Gastrocnemius medialis (tissue), 4 donors: Measurements from ENCODE around the gene SLC38A9. TPM values are rescaled to one million over a fixed set of nuclear protein-coding genes. Genes with fewer than 3 reads are reported as not detected.
A peak's percentile ranks its signal among the peaks of the same experiment; 100 is the strongest.

Source experiments
- ATAC-seq, 2 donors: fragments of 150-250 bp; one replicate each; pipeline ENCODE4 v1.9.1; 2016
- DNase-seq, 2 donors: peaks; one replicate each; pipeline ENCODE4 v3.0.0-alpha.2; 2019
- H3K27ac ChIP-seq, 4 donors: fragments of 200-600 bp; sonication (generic); 1 replicate in 1 of 4; 2 replicates in 3 of 4; pipeline ENCODE4 v1.5.1; 2016 to 2018; ENCODE audit warnings: mild to moderate bottlenecking in 2 of 4, moderate library complexity in 1 of 4
- H3K27me3 ChIP-seq, 3 donors: fragments of 200-600 bp; sonication (generic) in 2 of 3; 1 replicate in 1 of 3; 2 replicates in 2 of 3; pipeline versions ENCODE4 v1.5.1 to v1.6.0; 2016 to 2019; ENCODE audit warnings: mild to moderate bottlenecking in 1 of 3, moderate library complexity in 1 of 3
- H3K36me3 ChIP-seq, 2 donors: fragments of 200-600 bp; sonication (generic) in 1 of 2; one replicate each; pipeline ENCODE4 v1.5.1; 2017 to 2018
- H3K4me1 ChIP-seq, 2 donors: fragments of 200-600 bp; sonication (generic) in 1 of 2; one replicate each; pipeline ENCODE4 v1.5.1; 2016 to 2017; ENCODE audit warnings: mild to moderate bottlenecking in 2 of 2
- H3K4me3 ChIP-seq, 4 donors: fragments of 200-600 bp; sonication (generic) in 3 of 4; 1 replicate in 1 of 4; 2 replicates in 3 of 4; pipeline ENCODE4 v1.5.1; 2016 to 2019; ENCODE audit warnings: mild to moderate bottlenecking in 2 of 4
- H3K9me3 ChIP-seq, 3 donors: fragments of 200-600 bp; sonication (generic) in 2 of 3; 1 replicate in 1 of 3; 2 replicates in 2 of 3; pipeline ENCODE4 v1.5.1; 2016 to 2019
- POLR2A ChIP-seq, 2 donors: fragments of 450-650 bp; IDR thresholded peaks; one replicate each; pipeline ENCODE4 v1.6.1; 2017; ENCODE audit warnings: antibody characterized with exemption in 2 of 2, mild to moderate bottlenecking in 2 of 2, moderate library complexity in 2 of 2
- in situ Hi-C, 4 donors: fragments of 200-750 bp; cut with MboI; loops; one replicate each; pipeline versions ENCODE4 v1.15.0 to v1.8.0; 2017; ENCODE audit warnings: low sequenced_read_pairs in 4 of 4
- intact Hi-C: fragments of 100-400 bp; cut with DNase I; formaldehyde crosslinking; loops from one replicate; pipeline ENCODE4 v1.15.1; 2023; ENCODE audit warnings: low total_unique reads
- total RNA-seq, 4 donors: library from RNA; depleted of rRNA; stranded (reverse); fragments of >200 nt; gene quantifications; one replicate each; pipeline versions ENCODE4 v1.1.0 to v1.2.3, GENCODE V29; 2016
- TF ChIP-seq, protein P1 (sequence below), 5 experiments: fragments of 450-650 bp in 3 of 5; fragments of 200-600 bp in 2 of 5; sonication (generic) in 2 of 5; IDR thresholded peaks in 4 of 5; conservative IDR thresholded peaks in 1 of 5; 1 replicate in 4 of 5; 2 replicates in 1 of 5; pipeline ENCODE4 v1.5.1; 2016 to 2019; ENCODE audit warnings: antibody characterized with exemption in 5 of 5, mild to moderate bottlenecking in 3 of 5, moderate library complexity in 3 of 5

SLC38A9 gene
- total RNA-seq, 4 donors from 2014 or later, result 5.4 to 11.9 (median 10.2) TPM

DNA sequence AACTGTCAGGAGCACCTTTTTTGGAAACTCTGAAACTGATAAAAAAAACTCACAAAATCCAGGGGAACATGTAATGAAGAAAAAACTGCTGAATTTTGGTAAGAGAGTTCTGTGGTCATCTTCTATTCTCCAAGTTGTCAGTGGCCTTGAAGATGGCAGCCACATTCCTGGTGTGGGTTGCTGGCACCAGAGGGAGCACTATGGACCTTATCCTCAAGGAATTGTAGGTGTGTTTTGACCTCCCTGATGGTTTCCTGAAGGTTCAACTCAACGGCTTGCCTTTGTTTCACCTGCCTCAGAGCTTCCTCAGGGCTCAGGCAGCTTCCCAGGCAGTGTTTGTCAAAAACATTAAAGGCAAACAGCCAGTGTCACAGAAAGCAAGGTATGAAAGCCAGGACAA, 2.2 kb upstream of the SLC38A9 start:
- H3K4me1 ChIP-seq, result peaks cover 5 to 8% of the 10 kb centered on the region in 2 donors
- intact Hi-C loops, result no loop called here

DNA sequence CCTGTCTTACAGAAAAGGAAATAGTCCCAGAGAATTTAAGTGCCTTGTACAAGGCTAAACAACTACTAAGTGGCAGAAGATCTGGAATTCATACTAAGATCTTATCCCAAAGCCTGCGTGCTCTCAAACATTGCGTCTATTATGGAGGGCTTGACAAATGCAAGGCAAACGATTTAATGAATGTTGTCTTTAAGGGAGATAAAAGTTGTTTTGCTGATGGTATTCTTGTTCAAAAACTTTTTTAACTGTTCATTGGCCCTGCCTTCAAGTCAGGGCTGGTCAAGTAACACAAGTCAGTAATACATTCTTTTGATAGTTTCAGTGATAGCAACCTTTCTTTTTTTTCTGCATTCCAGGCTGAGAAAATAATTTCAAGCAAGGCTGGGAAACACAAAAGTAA, 1.7 kb upstream of the SLC38A9 start:
- TF ChIP-seq, protein P1, sequence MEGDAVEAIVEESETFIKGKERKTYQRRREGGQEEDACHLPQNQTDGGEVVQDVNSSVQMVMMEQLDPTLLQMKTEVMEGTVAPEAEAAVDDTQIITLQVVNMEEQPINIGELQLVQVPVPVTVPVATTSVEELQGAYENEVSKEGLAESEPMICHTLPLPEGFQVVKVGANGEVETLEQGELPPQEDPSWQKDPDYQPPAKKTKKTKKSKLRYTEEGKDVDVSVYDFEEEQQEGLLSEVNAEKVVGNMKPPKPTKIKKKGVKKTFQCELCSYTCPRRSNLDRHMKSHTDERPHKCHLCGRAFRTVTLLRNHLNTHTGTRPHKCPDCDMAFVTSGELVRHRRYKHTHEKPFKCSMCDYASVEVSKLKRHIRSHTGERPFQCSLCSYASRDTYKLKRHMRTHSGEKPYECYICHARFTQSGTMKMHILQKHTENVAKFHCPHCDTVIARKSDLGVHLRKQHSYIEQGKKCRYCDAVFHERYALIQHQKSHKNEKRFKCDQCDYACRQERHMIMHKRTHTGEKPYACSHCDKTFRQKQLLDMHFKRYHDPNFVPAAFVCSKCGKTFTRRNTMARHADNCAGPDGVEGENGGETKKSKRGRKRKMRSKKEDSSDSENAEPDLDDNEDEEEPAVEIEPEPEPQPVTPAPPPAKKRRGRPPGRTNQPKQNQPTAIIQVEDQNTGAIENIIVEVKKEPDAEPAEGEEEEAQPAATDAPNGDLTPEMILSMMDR (IDR thresholded peaks at IDR 0.05 in 4 of 5, conservative IDR thresholded peaks at IDR 0.05 in 1 of 5), result no peak
- no peak for TF ChIP-seq POLR2A (IDR thresholded peaks at IDR 0.05)
- DNase-seq (no peak), ATAC-seq (no peak)
- H3K4me3 ChIP-seq, result no peak overlapping the region
- H3K27ac ChIP-seq, result no peak overlapping the region
- H3K4me1 ChIP-seq, result peaks cover 5 to 8% of the 10 kb centered on the region in 2 donors
- H3K36me3 ChIP-seq, result no peaks in the 10 kb centered on the region
- intact Hi-C loops, result no loop called here
- H3K9me3 ChIP-seq, result no peaks in the 10 kb centered on the region
- H3K27me3 ChIP-seq, result no peaks in the 10 kb centered on the region
- in situ Hi-C loops, result loop anchor here in 1 of 4 donors (25.0 kb wide), 1 partner anchor 552 kb away; the partner anchor contains the start of genes CDC20B and GPX8

More for the DNA sequence above, 2.2 kb upstream of the SLC38A9 start:
- no peak overlapping the region for H3K27ac ChIP-seq
- DNase-seq (no peak), ATAC-seq (no peak)
- no peaks in the 10 kb centered on the region for H3K36me3 ChIP-seq
- H3K4me3 ChIP-seq, result no peak overlapping the region
- in situ Hi-C loops, result loop anchor here in 1 of 4 donors (25.0 kb wide), 1 partner anchor 552 kb away; the partner anchor contains the start of genes CDC20B and GPX8
- TF ChIP-seq POLR2A (IDR thresholded peaks at IDR 0.05), result no peak
- TF ChIP-seq, protein P1 (IDR thresholded peaks at IDR 0.05 in 4 of 5, conservative IDR thresholded peaks at IDR 0.05 in 1 of 5), result no peak
- no peaks in the 10 kb centered on the region for H3K27me3 ChIP-seq
- H3K9me3 ChIP-seq, result no peaks in the 10 kb centered on the region

GRCh38 chr5:55711507-55712022, 559 bp downstream of the SLC38A9 start:
- Histone ChIP-seq H3K36me3 (no peaks in the 10 kb centered on the region), H3K4me1 (peaks cover 5 to 8% of the 10 kb centered on the region in 2 donors), H3K27ac (peak overlapping the region; percentile 74 to 85 (median 80)), H3K9me3 (no peaks in the 10 kb centered on the region), H3K27me3 (no peaks in the 10 kb centered on the region), H3K4me3 (peak overlapping the region; percentile 79 to 94 (median 87))
- DNase-seq, result no peak
- intact Hi-C loops, result loop anchor here (1.0 kb wide), 1 partner anchor 284 kb away; no protein-coding TSS in a partner anchor
- ATAC-seq, result no peak
- TF ChIP-seq, protein P1 (IDR thresholded peaks at IDR 0.05 in 4 of 5, conservative IDR thresholded peaks at IDR 0.05 in 1 of 5), result no peak
- TF ChIP-seq POLR2A (IDR thresholded peaks at IDR 0.05), result no peak
- in situ Hi-C loops, result loop anchor here in 1 of 4 donors (25.0 kb wide), 1 partner anchor 549 kb away; the partner anchor contains the start of genes CDC20B and GPX8

DNA sequence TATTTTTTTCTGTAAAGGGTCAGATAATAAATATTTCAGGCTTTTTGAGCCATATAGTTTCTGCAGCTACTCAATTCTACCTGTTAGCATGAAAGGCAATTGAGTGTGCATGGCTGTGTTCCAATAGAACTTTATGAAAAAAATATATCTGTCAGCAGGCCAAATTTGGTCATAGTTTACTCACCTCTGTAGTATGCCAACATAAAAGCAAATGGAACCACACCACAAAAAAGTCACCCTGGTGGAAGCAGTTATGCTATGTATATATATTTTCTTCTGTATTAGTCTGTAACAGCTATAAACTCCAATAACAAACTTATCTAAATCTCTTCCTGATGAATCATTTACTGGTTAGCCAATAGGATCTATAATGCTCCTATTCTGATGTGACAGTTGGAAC, 3.4 kb downstream of the SLC38A9 start:
- ATAC-seq (no peak), DNase-seq (no peak)
- Histone ChIP-seq H3K4me3 (no peak overlapping the region), H3K27me3 (no peaks in the 10 kb centered on the region), H3K36me3 (no peaks in the 10 kb centered on the region), H3K9me3 (no peaks in the 10 kb centered on the region), H3K27ac (no peak overlapping the region), H3K4me1 (peaks cover 5 to 8% of the 10 kb centered on the region in 2 donors)
- TF ChIP-seq, protein P1 (IDR thresholded peaks at IDR 0.05 in 4 of 5, conservative IDR thresholded peaks at IDR 0.05 in 1 of 5), result no peak
- TF ChIP-seq POLR2A (IDR thresholded peaks at IDR 0.05), result no peak
- intact Hi-C loops, result no loop called here
- in situ Hi-C loops, result loop anchor here in 1 of 4 donors (25.0 kb wide), 1 partner anchor 546 kb away; the partner anchor contains the start of genes CDC20B and GPX8
